ENCODE results near the gene ANXA6.
A peak's percentile ranks its signal among the peaks of the same experiment; 100 is the strongest.

Gene ANXA6

DNA sequence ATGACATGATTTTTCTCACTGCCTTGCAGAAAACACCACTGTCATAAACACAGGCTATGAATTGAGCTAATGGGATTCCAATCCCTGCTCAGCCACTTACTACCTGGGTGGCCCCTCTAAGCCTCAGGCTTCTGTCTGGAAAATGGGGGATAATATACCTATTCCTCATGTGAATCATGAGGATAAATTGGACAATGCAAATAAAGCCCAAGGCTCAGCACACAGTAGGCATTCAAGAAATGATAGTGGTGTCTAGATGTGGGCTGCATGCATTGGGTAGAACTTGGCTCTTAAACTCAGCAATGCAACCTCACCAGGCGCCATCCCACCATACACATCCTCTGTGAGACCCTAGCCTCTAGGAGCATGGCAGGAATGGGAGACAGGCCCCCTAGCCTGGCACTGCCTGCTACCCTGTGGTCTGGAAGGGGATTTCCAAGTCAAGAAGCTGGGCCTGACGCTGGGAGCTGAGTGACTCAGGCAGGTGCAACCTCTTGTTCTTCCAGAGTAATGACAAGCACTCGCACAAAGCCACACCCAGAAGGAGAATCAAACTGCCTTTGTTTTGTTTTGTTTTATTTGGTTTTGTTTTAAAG, 74.4 kb downstream of the ANXA6 start:
- no peak for TF ChIP-seq CTCF (conservative IDR thresholded peaks at IDR 0.05; ENCODE audit: low read depth, low read length)
- no peak for DNase-seq (ENCODE audit: low read depth)
- no peak overlapping the region for H3K4me3 ChIP-seq (ENCODE audit: low read depth, low read length)

- peak; percentile 50 for DNase-seq (ENCODE audit: low read depth)
- peak; percentile 58 for TF ChIP-seq CTCF (conservative IDR thresholded peaks at IDR 0.05; ENCODE audit: low read depth, low read length)
- H3K4me3 ChIP-seq (ENCODE audit: low read depth, low read length), result no peak overlapping the region
Measured at GRCh38 chr5:151082282-151082902, 75.2 kb downstream of the ANXA6 start.

DNA sequence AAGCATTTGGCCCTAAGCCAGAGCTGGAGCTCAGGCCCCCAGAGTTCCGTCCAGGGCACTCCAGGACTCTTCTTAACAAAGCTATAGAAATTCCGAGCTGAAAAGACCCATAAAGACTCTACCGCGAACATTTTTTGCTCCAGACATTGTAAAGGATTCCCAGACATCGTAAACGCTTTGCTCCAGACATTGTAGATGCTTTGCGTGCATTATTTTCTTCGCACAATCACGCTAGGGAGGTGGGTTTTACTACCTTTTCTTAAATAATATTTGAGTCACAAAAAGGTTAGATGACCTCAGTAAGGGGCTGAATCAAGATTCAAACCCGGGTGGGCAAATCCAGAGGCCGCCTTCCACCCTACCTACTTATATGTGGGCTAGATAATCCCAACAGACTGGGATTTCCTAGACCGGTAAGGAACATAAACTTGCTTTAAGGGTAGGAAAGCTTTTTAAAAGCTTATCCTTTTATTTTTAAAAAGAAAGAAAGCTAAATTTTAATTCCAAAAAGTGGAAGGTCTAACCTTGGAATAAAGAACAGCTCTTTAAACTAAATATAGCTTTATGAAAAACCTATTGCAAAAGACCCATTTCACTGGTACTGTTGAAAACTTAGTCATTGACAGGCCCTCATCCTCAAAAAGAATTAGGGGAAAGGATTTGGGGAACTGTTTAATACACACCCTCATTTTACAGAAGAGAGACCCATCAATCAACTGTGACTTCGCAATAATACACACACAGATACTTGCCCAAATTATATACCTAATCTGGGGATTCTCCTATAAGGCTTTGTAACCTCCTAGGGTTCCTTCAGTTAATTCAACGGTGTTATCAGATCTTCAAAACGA, 75.9 kb downstream of the ANXA6 start:
- TF ChIP-seq CTCF (conservative IDR thresholded peaks at IDR 0.05; ENCODE audit: low read depth, low read length), result no peak
- DNase-seq (ENCODE audit: low read depth), result peak; percentile 79
- peak overlapping the region; percentile 92 for H3K4me3 ChIP-seq (ENCODE audit: low read depth, low read length)

- no peak for TF ChIP-seq CTCF (conservative IDR thresholded peaks at IDR 0.05; ENCODE audit: low read depth, low read length)
- H3K4me3 ChIP-seq (ENCODE audit: low read depth, low read length), result peak within 1 kb of the TSS; percentile 92
- DNase-seq (ENCODE audit: low read depth), result peak; percentile 90
Measured at GRCh38 chr5:151080613-151081430, 76.8 kb downstream of the ANXA6 start, which contains the start of gene TNIP1. TNIP1 (minus strand) TSS chr5:151081034; CDS start chr5:151065095, 15,939 bp downstream.

- peak overlapping the region; percentile 92 for H3K4me3 ChIP-seq (ENCODE audit: low read depth, low read length)
- DNase-seq (ENCODE audit: low read depth), result peak; percentile 63
- no peak for TF ChIP-seq CTCF (conservative IDR thresholded peaks at IDR 0.05; ENCODE audit: low read depth, low read length)
Measured at GRCh38 chr5:151079838-151080612, 77.6 kb downstream of the ANXA6 start.

Measured in choroid plexus epithelial cell (primary cell).